ENCODE results near the gene CC2D1A.

DNA sequence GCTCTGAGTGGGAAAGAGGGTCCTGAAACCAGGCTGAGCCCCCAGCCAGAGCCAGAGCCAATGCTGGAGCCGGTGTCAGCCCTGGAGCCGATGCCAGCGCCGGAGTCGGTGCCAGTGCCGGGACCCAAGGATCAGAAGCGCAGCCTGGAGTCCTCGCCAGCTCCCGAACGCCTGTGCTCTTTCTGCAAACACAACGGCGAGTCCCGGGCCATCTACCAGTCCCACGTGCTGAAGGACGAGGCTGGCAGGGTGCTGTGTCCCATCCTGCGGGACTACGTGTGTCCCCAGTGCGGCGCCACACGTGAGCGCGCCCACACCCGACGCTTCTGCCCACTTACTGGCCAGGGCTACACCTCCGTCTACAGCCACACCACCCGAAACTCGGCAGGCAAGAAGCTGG, 28.7 kb upstream of the CC2D1A start:
- TF ChIP-seq, protein P1, sequence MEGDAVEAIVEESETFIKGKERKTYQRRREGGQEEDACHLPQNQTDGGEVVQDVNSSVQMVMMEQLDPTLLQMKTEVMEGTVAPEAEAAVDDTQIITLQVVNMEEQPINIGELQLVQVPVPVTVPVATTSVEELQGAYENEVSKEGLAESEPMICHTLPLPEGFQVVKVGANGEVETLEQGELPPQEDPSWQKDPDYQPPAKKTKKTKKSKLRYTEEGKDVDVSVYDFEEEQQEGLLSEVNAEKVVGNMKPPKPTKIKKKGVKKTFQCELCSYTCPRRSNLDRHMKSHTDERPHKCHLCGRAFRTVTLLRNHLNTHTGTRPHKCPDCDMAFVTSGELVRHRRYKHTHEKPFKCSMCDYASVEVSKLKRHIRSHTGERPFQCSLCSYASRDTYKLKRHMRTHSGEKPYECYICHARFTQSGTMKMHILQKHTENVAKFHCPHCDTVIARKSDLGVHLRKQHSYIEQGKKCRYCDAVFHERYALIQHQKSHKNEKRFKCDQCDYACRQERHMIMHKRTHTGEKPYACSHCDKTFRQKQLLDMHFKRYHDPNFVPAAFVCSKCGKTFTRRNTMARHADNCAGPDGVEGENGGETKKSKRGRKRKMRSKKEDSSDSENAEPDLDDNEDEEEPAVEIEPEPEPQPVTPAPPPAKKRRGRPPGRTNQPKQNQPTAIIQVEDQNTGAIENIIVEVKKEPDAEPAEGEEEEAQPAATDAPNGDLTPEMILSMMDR (IDR thresholded peaks at IDR 0.05) = no peak
- no peak for TF ChIP-seq POLR2A (IDR thresholded peaks at IDR 0.05)
